T47D (cell line): ENCODE results near the gene ADGRG7.
"Not testable (repeated sequence)": the region's sequence is repeated elsewhere in the genome, so short reads cannot be mapped to it uniquely, and the experiment has no call there.

Source experiments
- DNase-seq, 2 experiments: peaks; one replicate each; pipeline versions ENCODE4 v3.0.0 to v3.0.0-alpha.2; 2011 to 2012; ENCODE audit warnings: low read depth in 1 of 2, low spot score in 1 of 2
- JUND ChIP-seq: IDR thresholded peaks from 2 replicates; pipeline ENCODE4 v1.6.1; 2012; ENCODE audit warnings: low read depth
- in situ Hi-C: cut with HindIII; loops from 2 replicates; pipeline ENCODE4 v1.10.0; 2016; ENCODE audit warnings: low sequenced_read_pairs, low pct_unique_long_range_greater_than_20kb

ADGRG7 gene

DNA sequence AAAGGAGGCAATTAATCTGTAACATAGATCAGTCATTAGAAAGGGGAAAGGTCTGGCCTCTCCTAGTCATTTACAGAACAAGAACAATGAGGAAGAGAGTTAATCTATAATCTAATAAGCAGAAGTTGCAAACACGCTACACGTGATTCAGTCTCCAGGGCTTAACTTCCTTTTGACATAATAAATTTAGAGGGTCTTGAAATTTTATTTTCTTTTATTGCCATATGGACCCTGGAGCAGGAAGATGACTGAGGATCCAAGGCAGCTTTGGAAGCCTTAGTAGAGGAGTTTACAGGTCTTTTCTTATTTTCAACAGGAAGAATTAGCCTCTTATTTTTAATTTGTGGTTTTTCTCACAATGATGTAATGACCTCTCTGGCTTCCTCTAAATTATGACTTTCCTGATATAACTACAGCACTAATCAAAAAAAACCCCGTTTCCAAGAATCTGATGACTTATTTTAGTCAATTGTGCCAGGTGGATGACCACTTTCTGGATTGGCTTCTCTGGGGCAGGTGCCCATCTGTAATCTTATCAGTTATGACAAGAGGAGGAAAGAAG lies 32.2 kb downstream of the ADGRG7 start:
- DNase-seq = no peak
- in situ Hi-C loops = no loop called here
- TF ChIP-seq JUND = no peak

DNA sequence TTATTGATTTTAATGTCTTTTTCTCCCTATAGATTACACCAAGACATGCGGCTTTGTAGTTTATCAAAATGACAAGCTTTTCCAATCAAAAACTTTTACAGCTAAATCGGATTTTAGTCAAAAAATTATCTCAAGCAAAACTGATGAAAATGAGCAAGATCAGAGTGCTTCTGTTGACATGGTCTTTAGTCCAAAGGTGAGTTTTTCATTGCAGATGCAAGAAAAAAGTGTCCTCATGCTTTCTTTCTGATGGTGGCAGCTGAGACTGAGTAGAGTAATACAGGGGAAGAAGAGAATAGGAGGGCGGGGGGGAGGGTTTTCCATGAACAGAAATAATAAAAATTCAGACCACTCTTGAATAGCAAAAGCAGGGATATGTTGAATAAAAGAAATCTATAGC lies 36.5 kb downstream of the ADGRG7 start:
- TF ChIP-seq JUND = no peak
- in situ Hi-C loops = no loop called here
- DNase-seq = no peak

DNA sequence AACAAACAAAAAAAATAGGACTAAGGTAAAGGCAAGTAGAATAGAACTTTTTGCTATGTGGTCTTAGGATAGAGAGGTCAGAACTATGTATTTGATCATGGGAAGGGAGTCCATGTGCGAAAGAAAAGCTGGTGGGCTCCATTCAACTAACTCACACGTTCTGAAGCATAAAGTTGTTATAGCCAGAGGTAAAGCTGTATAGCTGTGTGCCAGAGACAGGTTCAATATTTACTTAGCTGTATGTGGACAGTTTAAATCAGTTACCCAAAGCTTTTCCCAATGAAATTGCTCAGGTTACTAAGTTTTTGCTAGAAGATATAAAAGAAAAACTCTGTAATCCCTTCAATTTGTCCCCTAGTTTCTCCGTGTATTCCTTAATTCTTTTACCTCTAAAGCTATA lies 37.8 kb downstream of the ADGRG7 start:
- no peak for DNase-seq
- no peak for TF ChIP-seq JUND
- in situ Hi-C loops = no loop called here

DNA sequence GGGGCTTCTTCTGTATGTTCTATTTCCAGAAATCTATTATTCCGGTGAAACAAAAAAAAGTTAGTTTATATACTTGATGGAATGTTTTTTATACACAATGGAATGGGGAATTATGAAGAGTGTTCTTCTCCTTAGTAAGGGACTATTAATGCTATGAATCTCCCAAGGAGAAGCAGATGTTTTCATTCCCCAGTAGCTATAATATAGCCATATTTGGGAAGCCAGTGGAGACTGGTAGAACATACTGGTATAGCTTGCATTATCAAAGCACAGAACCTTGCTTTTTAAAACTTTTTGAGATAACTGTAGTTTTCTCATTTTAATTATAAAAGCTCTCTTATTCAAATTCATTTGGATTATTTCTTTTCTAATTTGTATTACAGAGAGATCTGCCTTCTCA lies 38.3 kb downstream of the ADGRG7 start:
- DNase-seq = no peak
- TF ChIP-seq JUND = no peak
- in situ Hi-C loops = no loop called here

DNA sequence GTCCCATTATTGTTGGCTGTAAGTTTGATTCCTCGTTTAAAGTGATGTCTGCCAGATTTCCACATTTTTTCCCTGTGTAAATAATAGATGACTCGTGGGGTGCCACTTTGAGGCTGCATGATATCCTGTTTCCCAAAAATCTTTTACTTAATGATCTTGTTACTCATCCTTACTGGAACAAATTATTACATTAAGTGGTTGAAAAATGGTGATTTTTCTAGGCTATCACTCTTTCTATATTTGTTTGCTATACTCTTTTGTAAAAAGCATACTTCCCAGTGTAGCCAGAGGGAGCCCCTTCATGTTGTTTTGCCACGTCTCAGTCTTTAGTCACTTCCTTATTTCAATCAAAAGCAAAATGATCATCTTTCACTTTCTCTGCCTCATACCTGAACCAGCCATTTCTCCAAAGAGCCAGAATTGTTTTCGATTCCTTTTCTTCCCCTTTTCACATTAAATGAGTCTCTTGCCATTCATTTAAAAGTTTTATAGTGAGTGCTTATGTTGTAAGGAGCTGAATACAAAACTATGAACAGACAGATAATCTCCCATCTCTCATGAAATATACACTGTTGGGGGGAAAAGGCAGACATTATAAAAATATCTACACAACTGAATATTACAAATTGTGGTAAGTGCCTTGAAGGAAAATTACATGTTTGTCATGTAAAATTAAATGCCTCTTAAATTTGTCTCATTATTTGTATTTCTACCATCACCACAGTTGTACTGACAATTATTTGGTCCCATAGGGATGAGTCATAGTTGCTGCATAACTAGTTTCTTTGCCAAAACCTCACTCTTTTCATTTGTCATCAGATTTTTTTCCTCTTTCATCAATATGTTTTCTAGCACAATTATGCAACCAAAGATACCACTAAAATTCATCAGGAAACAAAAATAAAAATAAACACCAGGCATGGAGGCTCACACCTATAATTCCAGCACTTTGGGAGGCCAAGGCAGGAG lies 41.5 kb downstream of the ADGRG7 start:
- no peak for TF ChIP-seq JUND
- in situ Hi-C loops = no loop called here
- DNase-seq = no peak

DNA sequence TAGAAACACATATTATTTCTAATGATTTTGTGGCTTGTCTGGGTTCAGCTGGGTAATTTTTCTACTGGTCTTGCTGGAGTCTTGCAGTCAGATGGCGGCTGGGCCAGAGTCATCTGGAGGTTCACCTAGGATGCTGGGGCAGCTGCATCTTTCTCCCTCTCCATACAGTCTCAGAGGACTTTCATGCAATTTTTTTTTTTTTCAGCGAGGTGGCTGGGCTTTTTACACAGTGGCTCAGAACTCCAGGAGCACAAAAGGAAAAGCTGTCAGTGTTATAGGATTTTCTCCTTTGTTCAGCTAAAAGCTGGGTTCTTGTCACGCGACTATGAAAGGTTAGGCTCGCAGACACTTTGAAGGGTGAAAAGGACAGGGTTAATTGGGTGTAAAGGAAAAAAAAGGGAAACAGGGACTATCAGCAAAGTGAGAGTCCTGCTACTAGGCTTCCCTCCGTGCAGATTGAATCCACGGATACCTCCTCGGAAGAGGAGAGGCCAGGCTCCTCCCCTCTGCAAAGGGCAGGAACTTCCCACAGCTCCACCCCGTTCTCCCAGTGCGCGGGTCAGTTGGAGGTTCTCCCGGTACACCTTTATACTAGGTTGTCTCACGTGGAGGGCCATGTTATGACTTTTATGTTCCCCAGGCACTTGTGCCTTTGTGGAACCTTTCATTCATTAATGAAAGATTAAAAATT lies 44.3 kb downstream of the ADGRG7 start:
- no peak for TF ChIP-seq JUND
- no peak for DNase-seq

DNA sequence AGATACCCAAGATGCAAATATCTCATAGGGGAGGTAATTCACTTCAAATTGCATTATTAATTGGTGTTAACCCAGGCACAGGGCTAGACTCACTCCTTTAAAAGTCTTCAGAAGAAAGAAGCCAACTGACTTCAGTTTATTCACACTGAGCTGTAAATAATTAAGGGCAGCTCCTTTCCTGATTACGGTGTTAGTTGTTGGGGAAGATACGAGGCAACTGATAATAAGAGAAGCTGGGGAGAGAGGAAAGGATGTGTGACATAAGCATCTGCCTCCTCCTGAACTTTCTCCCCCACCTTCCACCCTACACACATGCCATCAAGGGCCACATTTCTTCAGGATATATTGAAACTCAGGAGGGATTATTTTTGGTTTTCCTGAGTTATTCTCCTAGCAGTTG lies 47.5 kb downstream of the ADGRG7 start:
- in situ Hi-C loops = no loop called here
- DNase-seq = no peak
- no peak for TF ChIP-seq JUND

More for the DNA sequence above, 44.3 kb downstream of the ADGRG7 start:
- in situ Hi-C loops = no loop called here

DNA sequence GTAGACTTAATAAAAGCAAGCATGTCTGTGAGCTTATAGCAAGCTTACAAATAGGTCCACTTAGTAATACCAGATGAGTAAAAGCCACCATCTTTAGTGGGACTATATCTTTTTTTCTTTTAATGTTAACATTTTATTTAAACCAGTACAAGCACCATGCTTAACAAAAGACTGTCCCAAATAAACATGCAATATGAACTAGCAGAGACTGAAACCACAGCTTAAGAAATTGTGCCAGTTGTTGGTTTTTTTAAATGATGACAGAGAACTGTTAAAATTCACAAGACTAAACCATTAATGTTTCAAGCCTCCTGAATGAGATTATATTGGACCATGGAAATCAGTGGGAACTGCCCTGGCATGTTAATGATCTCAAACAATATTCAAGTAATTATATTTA lies 51.9 kb downstream of the ADGRG7 start:
- in situ Hi-C loops, DNase-seq: not testable (repeated sequence)

DNA sequence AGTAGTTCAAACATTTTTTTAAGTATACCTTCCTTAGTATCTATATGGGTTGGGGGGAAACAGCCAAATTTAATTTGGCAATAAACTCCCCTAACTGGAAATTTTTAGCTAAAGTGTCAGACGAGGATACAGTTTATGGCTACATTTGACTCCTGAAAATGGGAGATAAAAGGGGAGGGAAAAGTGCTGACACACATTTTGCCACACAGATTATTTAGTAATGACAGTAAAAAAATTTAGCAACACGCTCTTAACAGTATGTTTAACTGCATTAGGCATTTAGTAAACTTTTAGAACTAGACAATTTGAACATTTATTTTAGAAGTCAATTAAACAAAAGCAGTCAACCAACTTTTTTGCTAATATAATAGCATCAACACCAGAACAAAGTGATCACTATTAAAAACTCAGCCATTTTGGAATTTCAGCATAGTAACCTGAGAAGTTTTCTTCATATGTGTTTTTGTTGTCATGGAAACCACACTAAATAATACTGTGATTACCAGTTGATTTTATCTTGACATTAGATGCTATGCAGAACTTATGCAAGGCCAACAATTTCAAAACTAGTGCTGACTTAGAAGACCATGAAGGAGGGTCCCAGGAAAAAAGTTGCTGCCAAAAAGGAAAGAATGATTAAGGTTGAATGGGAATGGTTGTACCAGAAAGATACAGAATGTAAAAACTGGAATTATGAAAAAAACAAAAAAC lies 52.9 kb downstream of the ADGRG7 start:
- no peak for TF ChIP-seq JUND
- DNase-seq = no peak
- in situ Hi-C loops = no loop called here

DNA sequence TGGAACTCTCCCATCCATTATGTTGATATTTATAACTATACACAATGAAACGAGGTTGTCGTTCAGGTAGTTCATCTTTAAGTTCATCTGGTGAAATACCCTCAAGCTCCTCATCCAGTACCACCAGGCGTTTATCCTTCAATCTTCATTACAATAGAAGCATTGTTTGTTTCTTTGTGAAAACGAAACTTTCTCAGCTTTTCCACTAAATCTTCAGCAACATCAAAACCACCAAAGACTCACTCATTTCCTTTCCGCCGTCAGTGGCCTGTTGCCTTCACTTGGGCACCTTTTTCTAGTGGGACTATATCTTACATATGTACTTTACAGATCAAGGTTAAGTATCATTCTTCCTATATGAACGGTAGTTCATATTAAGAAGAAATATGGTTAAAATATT lies 55.8 kb downstream of the ADGRG7 start:
- TF ChIP-seq JUND = no peak
- in situ Hi-C loops = no loop called here
- DNase-seq = no peak

DNA sequence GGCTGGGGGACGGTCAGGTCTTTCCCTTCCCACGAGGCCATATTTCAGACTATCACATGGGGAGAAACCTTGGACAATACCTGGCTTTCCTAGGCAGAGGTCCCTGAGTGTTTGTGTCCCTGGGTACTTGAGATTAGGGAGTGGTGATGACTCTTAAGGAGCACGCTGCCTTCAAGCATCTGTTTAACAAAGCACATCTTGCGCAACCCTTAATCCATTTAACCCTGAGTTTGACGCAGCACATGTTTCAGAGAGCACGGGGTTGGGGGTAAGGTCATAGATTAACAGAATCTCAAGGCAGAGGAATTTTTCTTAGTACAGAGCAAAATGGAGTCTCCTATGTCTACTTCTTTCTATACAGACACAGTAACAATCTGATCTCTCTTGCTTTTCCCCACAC lies 57.3 kb downstream of the ADGRG7 start:
- DNase-seq, in situ Hi-C loops: not testable (repeated sequence)

DNA sequence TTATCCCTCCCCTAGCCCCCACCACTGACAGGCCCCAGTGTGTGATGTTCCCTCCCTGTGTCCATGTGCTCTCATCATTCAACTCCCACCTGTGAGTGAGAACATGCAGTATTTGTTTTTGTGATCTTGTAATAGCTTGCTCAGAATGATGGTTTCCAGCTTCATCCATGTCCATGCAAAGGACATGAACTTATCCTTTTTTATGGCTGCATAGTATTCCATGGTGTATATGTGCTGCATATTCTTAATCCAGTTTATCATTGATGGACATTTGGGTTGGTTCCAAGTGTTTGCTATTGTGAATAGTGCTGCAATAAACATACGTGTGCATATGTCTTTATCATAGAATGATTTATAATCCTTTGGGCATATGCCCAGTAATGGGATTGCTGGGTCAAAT lies 57.9 kb downstream of the ADGRG7 start:
- in situ Hi-C loops, DNase-seq: not testable (repeated sequence)

DNA sequence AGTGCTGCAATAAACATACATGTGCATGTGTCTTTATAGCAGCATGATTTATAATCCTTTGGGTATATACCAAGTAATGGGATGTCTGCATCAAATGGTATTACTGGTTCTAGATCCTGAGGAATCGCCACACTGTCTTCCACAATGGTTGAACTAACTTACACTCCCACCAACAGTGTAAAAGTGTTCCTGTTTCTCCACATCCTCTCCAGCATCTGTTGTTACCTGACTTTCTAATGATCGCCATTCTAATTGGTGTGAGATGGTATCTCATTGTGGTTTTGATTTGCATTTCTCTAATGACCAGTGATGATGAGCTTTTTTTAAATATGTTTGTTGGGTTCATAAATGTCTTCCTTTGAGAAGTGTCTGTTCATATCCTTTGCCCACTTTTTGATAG lies 61.6 kb downstream of the ADGRG7 start:
- in situ Hi-C loops, DNase-seq: not testable (repeated sequence)
